ENCODE measurements around the gene HECTD4. TPM values are rescaled to one million over a fixed set of nuclear protein-coding genes. Genes with fewer than 3 reads are reported as not detected.

The HECTD4 gene
- total RNA-seq, 1 experiment from 2014 or later: 31.2 TPM

DNA sequence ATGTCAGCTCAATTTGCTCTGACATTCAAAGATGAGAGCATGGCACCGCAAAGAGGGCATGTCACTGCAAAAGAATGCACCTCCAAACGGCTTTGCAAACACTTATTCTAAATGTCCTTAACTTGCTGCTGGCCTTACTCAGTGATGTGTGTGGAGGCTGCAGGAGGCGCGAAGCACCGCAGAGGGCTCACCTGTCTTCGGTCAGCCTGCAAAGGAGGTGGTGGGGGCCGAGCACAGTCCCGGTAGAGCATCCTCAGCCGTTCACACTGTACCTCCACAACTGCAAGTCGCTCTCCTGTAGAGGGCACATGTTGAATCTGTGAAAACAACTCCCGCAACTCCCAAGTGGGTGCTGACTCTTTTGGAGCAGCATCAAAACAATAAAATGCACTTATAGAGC is 163.0 kb downstream of the HECTD4 start:
- Histone ChIP-seq H3K36me3 (ENCODE audit: control insufficient read depth in 1 of 2, insufficient read depth in 2 of 2, low read length in 2 of 2) (peaks cover 0 to 4% of the 10 kb centered on the region in 2 experiments; a peak in 2 of 4 replicates), H3K4me1 (ENCODE audit: control insufficient read depth in 1 of 2, insufficient read depth in 2 of 2, low read length in 2 of 2) (no peaks in the 10 kb centered on the region), H4K20me1 (ENCODE audit: insufficient read depth) (no peaks in the 10 kb centered on the region), H3K79me2 (ENCODE audit: insufficient read depth, low read length) (no peaks in the 10 kb centered on the region), H2AFZ (ENCODE audit: low read depth, low read length, poor library complexity, severe bottlenecking) (no peak overlapping the region), H3K9ac (ENCODE audit: low read length) (no peak overlapping the region), H3K4me2 (ENCODE audit: low read length) (no peak overlapping the region), H3K27me3 (ENCODE audit: insufficient read depth, low read length) (no peaks in the 10 kb centered on the region), H3K4me3 (replicated peaks in 1 of 2; ENCODE audit: low read depth in 1 of 2, low read length in 2 of 2) (no peak overlapping the region), H3K9me2 (ENCODE audit: insufficient read depth) (no peaks in the 10 kb centered on the region), H3K9me3 (ENCODE audit: control insufficient read depth in 1 of 2, insufficient read depth in 1 of 2, low read depth in 1 of 2, low read length in 2 of 2) (no peaks in the 10 kb centered on the region), H3K27ac (ENCODE audit: low read depth, low read length) (no peak overlapping the region)
- POLR2A ChIA-PET: no interaction called here
- intact Hi-C loops (cut with micrococcal nuclease): no loop called here
- no TSS peak for BruUV-seq (replicated peaks)
- CTCF ChIA-PET: no interaction called here
- ATAC-seq (no peak), DNase-seq (ENCODE audit: low read depth, low spot score) (no peak)
- RAD21 ChIA-PET (ENCODE audit: low non-redundant PET in 1 of 2, low total read pairs in 2 of 2, uncharacterized antibody in 2 of 2, unreplicated experiment in 2 of 2): no interaction called here
- no peak for TF ChIP-seq POLR2AphosphoS5 (IDR thresholded peaks at IDR 0.05; ENCODE audit: low read depth, low read length)
- TF ChIP-seq SP1 (IDR thresholded peaks at IDR 0.05; ENCODE audit: low read depth): no peak
- no peak for TF ChIP-seq REST (IDR thresholded peaks at IDR 0.05; ENCODE audit: low read depth)
- TF ChIP-seq ZNF274 (IDR thresholded peaks at IDR 0.05; ENCODE audit: low read depth, low read length): no peak
- no peak for TF ChIP-seq ELF1 (IDR thresholded peaks at IDR 0.05; ENCODE audit: borderline replicate concordance, low read depth)
- TF ChIP-seq YY1 (IDR thresholded peaks at IDR 0.05; ENCODE audit: extremely low read depth, insufficient replicate concordance, low read depth, low read length): no peak
- TF ChIP-seq CEBPB (IDR thresholded peaks at IDR 0.05; ENCODE audit: low read depth): no peak
